Tibial nerve (tissue), 4 donors: ENCODE data around the gene FANK1. TPM values are rescaled to one million over a fixed set of nuclear protein-coding genes. Genes with fewer than 3 reads are reported as not detected.
A peak's percentile ranks its signal among the peaks of the same experiment; 100 is the strongest.

Experiments used
- DNase-seq, 2 donors: peaks; one replicate each; pipeline ENCODE4 v3.0.0-alpha.2; 2019; ENCODE audit warnings: low spot score in 2 of 2
- H3K27ac ChIP-seq, 4 donors: fragments of 200-600 bp; sonication (generic) in 3 of 4; one replicate each; pipeline ENCODE4 v1.5.1; 2017 to 2019; ENCODE audit warnings: mild to moderate bottlenecking in 1 of 4
- H3K27me3 ChIP-seq, 2 donors: fragments of 200-600 bp; sonication (generic) in 1 of 2; one replicate each; pipeline versions ENCODE4 v1.5.1 to v1.6.0; 2017 to 2019
- H3K36me3 ChIP-seq, 3 donors: fragments of 200-600 bp; sonication (generic); one replicate each; pipeline ENCODE4 v1.5.1; 2018 to 2019
- H3K4me1 ChIP-seq, 4 donors: fragments of 200-600 bp; sonication (generic) in 3 of 4; one replicate each; pipeline ENCODE4 v1.5.1; 2017 to 2019
- H3K4me3 ChIP-seq, 4 donors: fragments of 200-600 bp; sonication (generic) in 3 of 4; one replicate each; pipeline ENCODE4 v1.5.1; 2017 to 2019; ENCODE audit warnings: mild to moderate bottlenecking in 1 of 4, moderate library complexity in 1 of 4
- H3K9me3 ChIP-seq, 4 donors: fragments of 200-600 bp; sonication (generic) in 3 of 4; one replicate each; pipeline ENCODE4 v1.5.1; 2017 to 2019
- EP300 ChIP-seq, 2 donors: sonication (generic); formaldehyde crosslinking; IDR thresholded peaks; one replicate each; pipeline ENCODE4 v1.6.1; 2017; ENCODE audit warnings: antibody characterized with exemption in 2 of 2, mild to moderate bottlenecking in 1 of 2
- POLR2A ChIP-seq, 2 donors: fragments of 450-650 bp; IDR thresholded peaks; one replicate each; pipeline ENCODE4 v1.6.1; 2017; ENCODE audit warnings: antibody characterized with exemption in 2 of 2, mild to moderate bottlenecking in 2 of 2, moderate library complexity in 2 of 2
- WGBS, 2 donors: methylation state at CpG; one replicate each; pipeline ENCODE4 v1.1.5; 2018; 5-methylcytosine and 5-hydroxymethylcytosine counted together
- total RNA-seq, 4 donors: library from RNA; depleted of rRNA; stranded (reverse); fragments of >200 nt; gene quantifications; one replicate each; pipeline ENCODE4 v1.1.0, GENCODE V29; 2016
- TF ChIP-seq, protein P1 (sequence below), 5 experiments: fragments of 200-600 bp in 3 of 5; fragments of 450-650 bp in 2 of 5; sonication (generic) in 3 of 5; IDR thresholded peaks; one replicate each; pipeline ENCODE4 v1.5.1; 2016 to 2019; ENCODE audit warnings: antibody characterized with exemption in 5 of 5, mild to moderate bottlenecking in 3 of 5, moderate library complexity in 2 of 5

FANK1 gene
- total RNA-seq, 4 donors from 2014 or later = 0.59 to 6.6 (median 3.4) TPM

DNA sequence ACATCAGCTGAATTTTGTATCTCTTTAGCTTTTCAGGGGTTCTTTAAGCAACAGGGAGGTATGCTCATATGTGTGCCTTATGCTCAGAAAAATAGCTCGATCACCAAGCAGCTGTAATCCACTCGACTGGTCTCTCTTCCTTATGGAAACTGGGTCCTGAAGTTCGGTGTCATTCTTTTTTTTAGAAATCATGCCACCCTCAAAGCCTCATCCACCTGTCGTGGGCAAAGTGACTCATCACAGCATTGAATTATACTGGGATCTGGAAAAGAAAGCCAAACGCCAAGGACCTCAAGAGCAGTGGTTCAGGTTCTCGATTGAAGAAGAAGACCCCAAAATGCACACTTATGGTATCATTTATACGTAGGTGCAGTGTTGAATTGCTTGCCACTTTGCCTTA, 83.6 kb downstream of the FANK1 start:
- WGBS, 2 donors = 82 to 86% methylated on average over 7 of the region's 7 CpGs
- TF ChIP-seq, protein P1, sequence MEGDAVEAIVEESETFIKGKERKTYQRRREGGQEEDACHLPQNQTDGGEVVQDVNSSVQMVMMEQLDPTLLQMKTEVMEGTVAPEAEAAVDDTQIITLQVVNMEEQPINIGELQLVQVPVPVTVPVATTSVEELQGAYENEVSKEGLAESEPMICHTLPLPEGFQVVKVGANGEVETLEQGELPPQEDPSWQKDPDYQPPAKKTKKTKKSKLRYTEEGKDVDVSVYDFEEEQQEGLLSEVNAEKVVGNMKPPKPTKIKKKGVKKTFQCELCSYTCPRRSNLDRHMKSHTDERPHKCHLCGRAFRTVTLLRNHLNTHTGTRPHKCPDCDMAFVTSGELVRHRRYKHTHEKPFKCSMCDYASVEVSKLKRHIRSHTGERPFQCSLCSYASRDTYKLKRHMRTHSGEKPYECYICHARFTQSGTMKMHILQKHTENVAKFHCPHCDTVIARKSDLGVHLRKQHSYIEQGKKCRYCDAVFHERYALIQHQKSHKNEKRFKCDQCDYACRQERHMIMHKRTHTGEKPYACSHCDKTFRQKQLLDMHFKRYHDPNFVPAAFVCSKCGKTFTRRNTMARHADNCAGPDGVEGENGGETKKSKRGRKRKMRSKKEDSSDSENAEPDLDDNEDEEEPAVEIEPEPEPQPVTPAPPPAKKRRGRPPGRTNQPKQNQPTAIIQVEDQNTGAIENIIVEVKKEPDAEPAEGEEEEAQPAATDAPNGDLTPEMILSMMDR (IDR thresholded peaks at IDR 0.05) = no peak
- TF ChIP-seq EP300 (IDR thresholded peaks at IDR 0.05) (no peak), POLR2A (IDR thresholded peaks at IDR 0.05) (no peak)

DNA sequence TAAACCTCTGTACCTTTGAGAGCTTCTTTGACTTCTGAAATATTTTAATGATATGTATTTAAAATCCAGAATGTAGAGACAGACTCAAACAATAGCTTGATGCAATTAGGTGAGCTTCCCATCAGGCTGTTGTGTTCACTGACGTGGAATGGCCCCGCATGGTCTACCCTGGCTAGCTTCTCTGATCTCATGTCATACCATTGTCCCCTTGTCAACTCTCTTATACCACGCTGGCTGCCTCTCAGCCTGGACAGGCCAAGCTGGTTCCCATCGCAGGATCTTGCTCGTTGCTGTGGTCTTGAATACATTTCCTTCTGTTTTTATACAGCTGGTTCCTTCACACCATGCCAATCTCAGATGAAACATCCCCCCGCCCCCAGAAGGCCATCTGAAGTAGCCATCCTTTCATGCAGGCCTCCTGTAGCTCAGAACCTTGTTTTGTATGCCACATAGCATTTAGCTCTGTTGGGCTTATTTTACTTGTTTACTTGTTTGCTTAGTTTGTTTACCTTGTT, 84.2 kb downstream of the FANK1 start:
- TF ChIP-seq EP300 (IDR thresholded peaks at IDR 0.05) = no peak
- TF ChIP-seq POLR2A (IDR thresholded peaks at IDR 0.05) = no peak
- TF ChIP-seq, protein P1 (IDR thresholded peaks at IDR 0.05) = no peak
- no peaks in the 10 kb centered on the region for H3K4me1 ChIP-seq
- no peak for DNase-seq
- no peaks in the 10 kb centered on the region for H3K36me3 ChIP-seq
- H3K4me3 ChIP-seq = no peak overlapping the region
- 73 to 84% methylated on average over 6 of the region's 6 CpGs for WGBS, 2 donors
- H3K9me3 ChIP-seq = no peaks in the 10 kb centered on the region
- no peak overlapping the region for H3K27ac ChIP-seq
- no peaks in the 10 kb centered on the region for H3K27me3 ChIP-seq

More for the DNA sequence above, 83.6 kb downstream of the FANK1 start:
- no peak overlapping the region for H3K27ac ChIP-seq
- no peaks in the 10 kb centered on the region for H3K36me3 ChIP-seq
- H3K4me1 ChIP-seq = no peaks in the 10 kb centered on the region
- no peaks in the 10 kb centered on the region for H3K9me3 ChIP-seq
- H3K4me3 ChIP-seq = no peak overlapping the region
- no peak for DNase-seq
- no peaks in the 10 kb centered on the region for H3K27me3 ChIP-seq

DNA sequence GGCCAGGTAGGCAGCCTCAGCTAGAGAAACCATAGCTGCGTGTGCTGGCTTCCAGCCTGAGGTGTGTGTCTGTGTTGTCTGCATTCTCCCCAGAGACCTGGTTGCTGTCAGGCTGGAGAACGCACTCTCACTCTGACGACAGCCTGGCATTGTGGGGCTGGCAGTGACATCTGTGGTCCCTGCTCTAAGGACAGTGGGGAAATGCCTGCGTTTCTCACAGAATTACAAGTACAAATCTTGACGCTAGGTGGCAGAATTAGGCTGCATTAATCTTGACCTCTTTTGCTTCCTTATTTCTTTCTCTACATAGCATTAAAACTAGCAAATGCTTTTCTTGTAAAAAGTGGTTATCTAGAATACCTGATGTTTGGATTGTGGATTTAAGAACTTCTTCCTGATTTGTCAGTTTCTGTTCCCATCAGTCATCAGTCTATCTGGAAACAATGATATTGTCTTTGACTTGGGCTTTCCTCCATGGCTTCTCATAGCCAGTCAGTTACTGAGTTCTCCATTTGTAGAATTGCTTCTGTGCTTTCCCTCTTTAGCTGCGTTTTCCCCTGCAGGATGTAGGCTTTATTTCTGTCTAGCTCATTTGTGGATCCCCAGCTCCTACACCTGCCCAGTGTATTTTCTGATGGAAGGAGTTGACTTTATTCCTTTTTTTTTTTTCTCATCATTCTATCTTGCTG, 86.0 kb downstream of the FANK1 start:
- peak in 1 of 2 donors; percentile 74 for DNase-seq
- H3K27me3 ChIP-seq = no peaks in the 10 kb centered on the region
- no peaks in the 10 kb centered on the region for H3K9me3 ChIP-seq
- 11 to 17% methylated on average over 6 of the region's 6 CpGs for WGBS, 2 donors
- no peak overlapping the region for H3K4me3 ChIP-seq
- no peaks in the 10 kb centered on the region for H3K4me1 ChIP-seq
- TF ChIP-seq, protein P1 (IDR thresholded peaks at IDR 0.05) = peak; percentile 49 to 80 (median 55)
- TF ChIP-seq POLR2A (IDR thresholded peaks at IDR 0.05) = no peak
- no peaks in the 10 kb centered on the region for H3K36me3 ChIP-seq
- H3K27ac ChIP-seq = no peak overlapping the region

DNA sequence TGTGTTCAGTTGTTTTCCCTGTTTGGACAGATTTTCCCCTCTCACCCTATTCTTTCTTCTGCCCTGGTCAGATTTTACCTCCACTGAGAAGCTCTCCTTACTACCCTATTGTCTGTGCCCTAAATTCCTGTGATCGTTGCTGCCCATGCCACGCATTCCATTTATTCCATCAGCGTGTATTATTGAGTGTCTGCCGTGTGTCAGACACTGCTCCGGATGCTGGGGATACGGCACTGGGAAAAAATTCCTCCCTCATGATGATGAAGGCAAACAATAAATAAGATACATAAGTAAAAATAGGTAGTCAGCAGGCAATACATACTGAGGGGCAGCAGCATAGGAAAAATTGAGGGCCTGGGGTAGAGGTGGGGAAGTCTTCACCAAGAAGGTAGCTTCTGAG, 86.8 kb downstream of the FANK1 start:
- Histone ChIP-seq H3K27ac (no peak overlapping the region), H3K36me3 (no peaks in the 10 kb centered on the region), H3K4me1 (no peaks in the 10 kb centered on the region), H3K4me3 (no peak overlapping the region), H3K9me3 (no peaks in the 10 kb centered on the region), H3K27me3 (no peaks in the 10 kb centered on the region)
- DNase-seq = no peak
- TF ChIP-seq, protein P1 (IDR thresholded peaks at IDR 0.05) = no peak
- no peak for TF ChIP-seq POLR2A (IDR thresholded peaks at IDR 0.05)
- no peak for TF ChIP-seq EP300 (IDR thresholded peaks at IDR 0.05)
- WGBS, 2 donors = 72 to 79% methylated on average over 6 of the region's 6 CpGs

DNA sequence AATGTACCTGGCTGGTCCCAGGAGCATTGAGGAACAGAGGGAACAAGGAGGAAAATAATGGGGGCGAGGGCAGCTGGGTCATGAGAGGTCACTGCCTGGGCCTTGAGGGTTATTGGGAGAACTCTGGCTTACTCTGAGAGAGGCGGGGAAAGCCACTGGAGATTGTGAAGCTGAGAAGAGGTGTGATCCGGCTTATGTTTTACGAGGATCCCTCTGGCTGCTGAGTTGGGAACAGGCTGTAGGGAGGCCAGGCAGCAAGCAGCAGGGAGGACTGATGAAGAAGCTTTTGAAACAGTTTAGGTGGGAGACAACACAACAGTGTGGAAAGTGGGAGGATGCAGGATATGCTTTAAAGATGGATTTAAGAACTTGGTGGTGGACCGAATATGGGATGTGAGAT, 87.3 kb downstream of the FANK1 start:
- H3K27me3 ChIP-seq = no peaks in the 10 kb centered on the region
- H3K9me3 ChIP-seq = no peaks in the 10 kb centered on the region
- no peak overlapping the region for H3K4me3 ChIP-seq
- WGBS, 2 donors = 95 to 97% methylated on average over 5 of the region's 5 CpGs
- H3K27ac ChIP-seq = no peak overlapping the region
- H3K4me1 ChIP-seq = no peaks in the 10 kb centered on the region
- TF ChIP-seq EP300 (IDR thresholded peaks at IDR 0.05) (no peak), POLR2A (IDR thresholded peaks at IDR 0.05) (no peak)
- TF ChIP-seq, protein P1 (IDR thresholded peaks at IDR 0.05) = no peak
- DNase-seq = no peak
- H3K36me3 ChIP-seq = no peaks in the 10 kb centered on the region
